Sigmoid colon (tissue), 4 donors: Measurements from ENCODE around the gene ADAD2.

Source experiments
- EP300 ChIP-seq, 4 donors: sonication (generic); formaldehyde crosslinking; IDR thresholded peaks; one replicate each; pipeline ENCODE4 v1.6.1; 2017; ENCODE audit warnings: antibody characterized with exemption in 4 of 4
- POLR2A ChIP-seq, 2 donors: fragments of 450-650 bp; IDR thresholded peaks; one replicate each; pipeline ENCODE4 v1.6.1; 2016; ENCODE audit warnings: antibody characterized with exemption in 2 of 2, mild to moderate bottlenecking in 2 of 2, moderate library complexity in 2 of 2
- POLR2AphosphoS5 ChIP-seq, 4 donors: sonication (generic); formaldehyde crosslinking; IDR thresholded peaks; one replicate each; pipeline ENCODE4 v1.6.1; 2017; ENCODE audit warnings: antibody characterized with exemption in 4 of 4
- TF ChIP-seq, protein P1 (sequence below), 4 experiments: fragments of 450-650 bp in 3 of 4; fragments of 200-600 bp in 1 of 4; IDR thresholded peaks; one replicate each; pipeline ENCODE4 v1.5.1; 2016 to 2019; ENCODE audit warnings: antibody characterized with exemption in 4 of 4, mild to moderate bottlenecking in 3 of 4, moderate library complexity in 2 of 4

DNA sequence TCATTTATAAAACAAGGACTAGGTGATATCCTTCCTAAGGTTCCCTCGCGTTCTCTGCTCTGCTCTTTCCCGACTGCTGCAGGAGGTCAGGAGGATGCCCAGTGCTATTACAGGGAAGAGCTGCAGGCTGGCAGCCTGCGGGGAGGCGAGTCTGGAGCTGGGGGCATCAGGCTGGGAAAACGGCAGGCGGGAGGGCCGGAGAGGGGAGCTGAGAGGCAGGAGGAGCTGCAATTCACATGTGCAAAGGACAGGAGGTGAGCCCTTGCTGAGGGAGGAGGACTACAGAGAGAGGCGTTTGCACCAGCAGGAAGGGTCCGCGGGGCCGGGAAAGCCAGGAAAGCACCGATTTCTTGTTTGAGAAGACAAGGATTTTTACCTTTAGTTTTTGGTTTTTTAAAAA, 8.1 kb downstream of the ADAD2 start:
- TF ChIP-seq, protein P1, sequence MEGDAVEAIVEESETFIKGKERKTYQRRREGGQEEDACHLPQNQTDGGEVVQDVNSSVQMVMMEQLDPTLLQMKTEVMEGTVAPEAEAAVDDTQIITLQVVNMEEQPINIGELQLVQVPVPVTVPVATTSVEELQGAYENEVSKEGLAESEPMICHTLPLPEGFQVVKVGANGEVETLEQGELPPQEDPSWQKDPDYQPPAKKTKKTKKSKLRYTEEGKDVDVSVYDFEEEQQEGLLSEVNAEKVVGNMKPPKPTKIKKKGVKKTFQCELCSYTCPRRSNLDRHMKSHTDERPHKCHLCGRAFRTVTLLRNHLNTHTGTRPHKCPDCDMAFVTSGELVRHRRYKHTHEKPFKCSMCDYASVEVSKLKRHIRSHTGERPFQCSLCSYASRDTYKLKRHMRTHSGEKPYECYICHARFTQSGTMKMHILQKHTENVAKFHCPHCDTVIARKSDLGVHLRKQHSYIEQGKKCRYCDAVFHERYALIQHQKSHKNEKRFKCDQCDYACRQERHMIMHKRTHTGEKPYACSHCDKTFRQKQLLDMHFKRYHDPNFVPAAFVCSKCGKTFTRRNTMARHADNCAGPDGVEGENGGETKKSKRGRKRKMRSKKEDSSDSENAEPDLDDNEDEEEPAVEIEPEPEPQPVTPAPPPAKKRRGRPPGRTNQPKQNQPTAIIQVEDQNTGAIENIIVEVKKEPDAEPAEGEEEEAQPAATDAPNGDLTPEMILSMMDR (IDR thresholded peaks at IDR 0.05) = no peak
- TF ChIP-seq POLR2A (IDR thresholded peaks at IDR 0.05) (no peak), POLR2AphosphoS5 (IDR thresholded peaks at IDR 0.05) (no peak), EP300 (IDR thresholded peaks at IDR 0.05) (no peak)
